Astrocyte of the hippocampus (primary cell): ENCODE data around the gene TMEM87B.

Experiments
- DNase-seq: peaks from one replicate; pipeline ENCODE4 v3.0.0; 2011; ENCODE audit warnings: low read depth, low spot score

The TMEM87B gene

GRCh38 chr2:112166806-112167499 lies 111.9 kb downstream of the TMEM87B start:
- no peak for DNase-seq

- no peak for DNase-seq
Measured at GRCh38 chr2:112168422-112169124, 113.5 kb downstream of the TMEM87B start.
